ENCODE results near the gene IL13RA1. TPM values are rescaled to one million over a fixed set of nuclear protein-coding genes. Genes with fewer than 3 reads are reported as not detected.

IL13RA1 gene
- total and polyA plus RNA-seq, 2 of the 13 experiments (the other 11 are each of a cell fraction or from before 2014, with no cell fraction given) = 56.6 to 73.5 TPM

DNA sequence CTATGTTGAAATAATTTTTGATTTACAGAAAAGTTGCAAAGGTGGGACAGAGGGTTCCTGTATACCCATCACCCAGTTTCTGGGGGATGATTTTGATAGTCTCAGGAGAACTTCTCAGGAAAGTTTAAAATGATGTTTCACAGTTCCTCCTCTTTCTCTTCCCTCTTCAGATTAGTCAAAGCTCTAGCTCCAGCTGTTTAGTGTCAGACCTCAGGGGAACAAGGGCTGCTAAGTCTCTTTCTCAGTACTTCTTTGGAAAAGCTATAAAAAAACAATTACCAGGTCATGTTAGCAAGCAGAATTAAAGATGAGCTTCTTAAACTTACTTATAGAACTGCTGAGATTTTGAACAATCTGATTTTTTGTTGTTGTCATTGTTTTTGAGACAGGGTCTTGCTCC lies 12.2 kb downstream of the IL13RA1 start (continued):
- TF ChIP-seq, protein P1, sequence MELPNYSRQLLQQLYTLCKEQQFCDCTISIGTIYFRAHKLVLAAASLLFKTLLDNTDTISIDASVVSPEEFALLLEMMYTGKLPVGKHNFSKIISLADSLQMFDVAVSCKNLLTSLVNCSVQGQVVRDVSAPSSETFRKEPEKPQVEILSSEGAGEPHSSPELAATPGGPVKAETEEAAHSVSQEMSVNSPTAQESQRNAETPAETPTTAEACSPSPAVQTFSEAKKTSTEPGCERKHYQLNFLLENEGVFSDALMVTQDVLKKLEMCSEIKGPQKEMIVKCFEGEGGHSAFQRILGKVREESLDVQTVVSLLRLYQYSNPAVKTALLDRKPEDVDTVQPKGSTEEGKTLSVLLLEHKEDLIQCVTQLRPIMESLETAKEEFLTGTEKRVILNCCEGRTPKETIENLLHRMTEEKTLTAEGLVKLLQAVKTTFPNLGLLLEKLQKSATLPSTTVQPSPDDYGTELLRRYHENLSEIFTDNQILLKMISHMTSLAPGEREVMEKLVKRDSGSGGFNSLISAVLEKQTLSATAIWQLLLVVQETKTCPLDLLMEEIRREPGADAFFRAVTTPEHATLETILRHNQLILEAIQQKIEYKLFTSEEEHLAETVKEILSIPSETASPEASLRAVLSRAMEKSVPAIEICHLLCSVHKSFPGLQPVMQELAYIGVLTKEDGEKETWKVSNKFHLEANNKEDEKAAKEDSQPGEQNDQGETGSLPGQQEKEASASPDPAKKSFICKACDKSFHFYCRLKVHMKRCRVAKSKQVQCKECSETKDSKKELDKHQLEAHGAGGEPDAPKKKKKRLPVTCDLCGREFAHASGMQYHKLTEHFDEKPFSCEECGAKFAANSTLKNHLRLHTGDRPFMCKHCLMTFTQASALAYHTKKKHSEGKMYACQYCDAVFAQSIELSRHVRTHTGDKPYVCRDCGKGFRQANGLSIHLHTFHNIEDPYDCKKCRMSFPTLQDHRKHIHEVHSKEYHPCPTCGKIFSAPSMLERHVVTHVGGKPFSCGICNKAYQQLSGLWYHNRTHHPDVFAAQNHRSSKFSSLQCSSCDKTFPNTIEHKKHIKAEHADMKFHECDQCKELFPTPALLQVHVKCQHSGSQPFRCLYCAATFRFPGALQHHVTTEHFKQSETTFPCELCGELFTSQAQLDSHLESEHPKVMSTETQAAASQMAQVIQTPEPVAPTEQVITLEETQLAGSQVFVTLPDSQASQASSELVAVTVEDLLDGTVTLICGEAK (IDR thresholded peaks at IDR 0.05) = no peak
- TF ChIP-seq, protein P1 (CRISPR knock-in tag; IDR thresholded peaks at IDR 0.05) = no peak
- TF ChIP-seq, protein P2, sequence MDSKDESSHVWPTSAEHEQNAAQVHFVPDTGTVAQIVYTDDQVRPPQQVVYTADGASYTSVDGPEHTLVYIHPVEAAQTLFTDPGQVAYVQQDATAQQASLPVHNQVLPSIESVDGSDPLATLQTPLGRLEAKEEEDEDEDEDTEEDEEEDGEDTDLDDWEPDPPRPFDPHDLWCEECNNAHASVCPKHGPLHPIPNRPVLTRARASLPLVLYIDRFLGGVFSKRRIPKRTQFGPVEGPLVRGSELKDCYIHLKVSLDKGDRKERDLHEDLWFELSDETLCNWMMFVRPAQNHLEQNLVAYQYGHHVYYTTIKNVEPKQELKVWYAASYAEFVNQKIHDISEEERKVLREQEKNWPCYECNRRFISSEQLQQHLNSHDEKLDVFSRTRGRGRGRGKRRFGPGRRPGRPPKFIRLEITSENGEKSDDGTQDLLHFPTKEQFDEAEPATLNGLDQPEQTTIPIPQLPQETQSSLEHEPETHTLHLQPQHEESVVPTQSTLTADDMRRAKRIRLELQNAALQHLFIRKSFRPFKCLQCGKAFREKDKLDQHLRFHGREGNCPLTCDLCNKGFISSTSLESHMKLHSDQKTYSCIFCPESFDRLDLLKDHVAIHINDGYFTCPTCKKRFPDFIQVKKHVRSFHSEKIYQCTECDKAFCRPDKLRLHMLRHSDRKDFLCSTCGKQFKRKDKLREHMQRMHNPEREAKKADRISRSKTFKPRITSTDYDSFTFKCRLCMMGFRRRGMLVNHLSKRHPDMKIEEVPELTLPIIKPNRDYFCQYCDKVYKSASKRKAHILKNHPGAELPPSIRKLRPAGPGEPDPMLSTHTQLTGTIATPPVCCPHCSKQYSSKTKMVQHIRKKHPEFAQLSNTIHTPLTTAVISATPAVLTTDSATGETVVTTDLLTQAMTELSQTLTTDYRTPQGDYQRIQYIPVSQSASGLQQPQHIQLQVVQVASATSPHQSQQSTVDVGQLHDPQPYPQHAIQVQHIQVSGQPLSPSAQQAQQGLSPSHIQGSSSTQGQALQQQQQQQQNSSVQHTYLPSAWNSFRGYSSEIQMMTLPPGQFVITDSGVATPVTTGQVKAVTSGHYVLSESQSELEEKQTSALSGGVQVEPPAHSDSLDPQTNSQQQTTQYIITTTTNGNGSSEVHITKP (CRISPR knock-in tag; IDR thresholded peaks at IDR 0.05; ENCODE audit: low read depth) = no peak
- TF ChIP-seq, protein P3, sequence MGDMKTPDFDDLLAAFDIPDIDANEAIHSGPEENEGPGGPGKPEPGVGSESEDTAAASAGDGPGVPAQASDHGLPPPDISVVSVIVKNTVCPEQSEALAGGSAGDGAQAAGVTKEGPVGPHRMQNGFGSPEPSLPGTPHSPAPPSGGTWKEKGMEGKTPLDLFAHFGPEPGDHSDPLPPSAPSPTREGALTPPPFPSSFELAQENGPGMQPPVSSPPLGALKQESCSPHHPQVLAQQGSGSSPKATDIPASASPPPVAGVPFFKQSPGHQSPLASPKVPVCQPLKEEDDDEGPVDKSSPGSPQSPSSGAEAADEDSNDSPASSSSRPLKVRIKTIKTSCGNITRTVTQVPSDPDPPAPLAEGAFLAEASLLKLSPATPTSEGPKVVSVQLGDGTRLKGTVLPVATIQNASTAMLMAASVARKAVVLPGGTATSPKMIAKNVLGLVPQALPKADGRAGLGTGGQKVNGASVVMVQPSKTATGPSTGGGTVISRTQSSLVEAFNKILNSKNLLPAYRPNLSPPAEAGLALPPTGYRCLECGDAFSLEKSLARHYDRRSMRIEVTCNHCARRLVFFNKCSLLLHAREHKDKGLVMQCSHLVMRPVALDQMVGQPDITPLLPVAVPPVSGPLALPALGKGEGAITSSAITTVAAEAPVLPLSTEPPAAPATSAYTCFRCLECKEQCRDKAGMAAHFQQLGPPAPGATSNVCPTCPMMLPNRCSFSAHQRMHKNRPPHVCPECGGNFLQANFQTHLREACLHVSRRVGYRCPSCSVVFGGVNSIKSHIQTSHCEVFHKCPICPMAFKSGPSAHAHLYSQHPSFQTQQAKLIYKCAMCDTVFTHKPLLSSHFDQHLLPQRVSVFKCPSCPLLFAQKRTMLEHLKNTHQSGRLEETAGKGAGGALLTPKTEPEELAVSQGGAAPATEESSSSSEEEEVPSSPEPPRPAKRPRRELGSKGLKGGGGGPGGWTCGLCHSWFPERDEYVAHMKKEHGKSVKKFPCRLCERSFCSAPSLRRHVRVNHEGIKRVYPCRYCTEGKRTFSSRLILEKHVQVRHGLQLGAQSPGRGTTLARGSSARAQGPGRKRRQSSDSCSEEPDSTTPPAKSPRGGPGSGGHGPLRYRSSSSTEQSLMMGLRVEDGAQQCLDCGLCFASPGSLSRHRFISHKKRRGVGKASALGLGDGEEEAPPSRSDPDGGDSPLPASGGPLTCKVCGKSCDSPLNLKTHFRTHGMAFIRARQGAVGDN (CRISPR knock-in tag; IDR thresholded peaks at IDR 0.05) = no peak
- TF ChIP-seq ZNF10 (CRISPR knock-in tag; IDR thresholded peaks at IDR 0.05; ENCODE audit: borderline replicate concordance, low read depth) (no peak), KDM4B (CRISPR knock-in tag; IDR thresholded peaks at IDR 0.05) (no peak), ZNF766 (CRISPR knock-in tag; IDR thresholded peaks at IDR 0.05; ENCODE audit: borderline replicate concordance) (no peak), ZFP36L1 (CRISPR knock-in tag; IDR thresholded peaks at IDR 0.05) (no peak), YEATS2 (CRISPR knock-in tag; IDR thresholded peaks at IDR 0.05; ENCODE audit: borderline replicate concordance) (no peak)
